ENCODE measurements around the gene TMEM33. TPM values are rescaled to one million over a fixed set of nuclear protein-coding genes. Genes with fewer than 3 reads are reported as not detected.

TMEM33 gene
- polyA plus RNA-seq, 3 donors = 21.7 to 61.6 (median 60.7) TPM

DNA sequence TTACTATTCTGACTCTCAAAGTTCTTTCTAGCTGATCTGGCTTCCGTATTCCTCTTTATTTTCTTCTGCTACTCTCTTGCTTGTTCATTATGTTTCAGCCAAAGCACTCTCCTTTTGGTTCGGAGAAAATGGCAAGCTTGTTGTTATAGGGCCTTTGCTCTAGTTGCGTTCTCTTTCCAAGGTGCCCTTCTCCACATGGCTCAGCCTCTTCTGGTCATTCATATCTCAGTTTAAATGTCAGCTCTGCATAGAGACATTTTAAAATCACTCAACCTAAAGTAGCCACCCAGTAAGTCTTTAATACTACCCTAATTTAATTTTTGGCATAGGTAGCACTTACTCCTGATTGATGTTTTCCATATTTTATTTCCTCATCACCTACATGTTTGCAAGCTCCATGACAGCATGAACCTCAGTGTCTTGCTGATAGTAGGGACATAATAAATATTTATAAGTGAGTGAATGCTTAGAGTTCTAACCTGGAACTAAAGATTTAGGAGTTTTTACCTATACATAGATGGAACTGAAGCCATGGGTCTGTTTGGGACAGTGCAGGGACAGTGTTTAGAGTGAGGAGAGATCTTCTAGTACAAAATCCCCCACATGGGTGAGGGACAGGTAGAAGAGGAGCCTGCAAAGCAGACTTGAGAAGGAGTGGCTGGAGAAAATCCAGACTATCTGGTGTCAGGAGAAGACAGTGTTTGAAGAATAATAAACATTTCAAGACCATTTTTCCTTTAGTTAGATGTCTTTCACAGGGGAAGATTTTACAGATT lies 73.0 kb downstream of the TMEM33 start:
- Histone ChIP-seq H3K27me3 (ENCODE audit: control insufficient read depth in 2 of 2, insufficient read depth in 2 of 2, low read length in 2 of 2) (no peaks in the 10 kb centered on the region), H3K9me3 (replicated peaks in 1 of 2; ENCODE audit: control insufficient read depth in 1 of 2, insufficient read depth in 1 of 2, low read length in 2 of 2) (no peaks in the 10 kb centered on the region), H3K79me2 (ENCODE audit: insufficient read depth, low read length) (peaks cover 17% of the 10 kb centered on the region), H3K36me3 (replicated peaks in 1 of 2; ENCODE audit: control insufficient read depth in 1 of 2, insufficient read depth in 2 of 2, low read length in 2 of 2) (peaks cover 36 to 72% of the 10 kb centered on the region in 2 donors), H3K4me2 (replicated peaks; ENCODE audit: extremely low read depth, low read length, poor library complexity, severe bottlenecking) (no peak overlapping the region), H3K4me3 (replicated peaks in 1 of 3; ENCODE audit: low read depth in 2 of 3, low read length in 3 of 3) (no peak overlapping the region), H3K27ac (ENCODE audit: low read depth in 1 of 2, low read length in 2 of 2) (no peak overlapping the region), H3K4me1 (ENCODE audit: control insufficient read depth in 1 of 2, insufficient read depth in 2 of 2, low read length in 2 of 2) (no peaks in the 10 kb centered on the region), H3K9ac (ENCODE audit: insufficient read depth, low read length, poor library complexity, severe bottlenecking) (no peak overlapping the region), H2AFZ (ENCODE audit: insufficient read depth, low read depth, low read length, poor library complexity, severe bottlenecking) (no peak overlapping the region), H4K20me1 (ENCODE audit: insufficient read depth, low read length) (peaks cover 14% of the 10 kb centered on the region)
- WGBS (ENCODE audit: insufficient coverage) = 100% methylated on average over 2 of the region's 3 CpGs
- intact Hi-C loops (cut with micrococcal nuclease) = no loop called here
- TF ChIP-seq, protein P1, sequence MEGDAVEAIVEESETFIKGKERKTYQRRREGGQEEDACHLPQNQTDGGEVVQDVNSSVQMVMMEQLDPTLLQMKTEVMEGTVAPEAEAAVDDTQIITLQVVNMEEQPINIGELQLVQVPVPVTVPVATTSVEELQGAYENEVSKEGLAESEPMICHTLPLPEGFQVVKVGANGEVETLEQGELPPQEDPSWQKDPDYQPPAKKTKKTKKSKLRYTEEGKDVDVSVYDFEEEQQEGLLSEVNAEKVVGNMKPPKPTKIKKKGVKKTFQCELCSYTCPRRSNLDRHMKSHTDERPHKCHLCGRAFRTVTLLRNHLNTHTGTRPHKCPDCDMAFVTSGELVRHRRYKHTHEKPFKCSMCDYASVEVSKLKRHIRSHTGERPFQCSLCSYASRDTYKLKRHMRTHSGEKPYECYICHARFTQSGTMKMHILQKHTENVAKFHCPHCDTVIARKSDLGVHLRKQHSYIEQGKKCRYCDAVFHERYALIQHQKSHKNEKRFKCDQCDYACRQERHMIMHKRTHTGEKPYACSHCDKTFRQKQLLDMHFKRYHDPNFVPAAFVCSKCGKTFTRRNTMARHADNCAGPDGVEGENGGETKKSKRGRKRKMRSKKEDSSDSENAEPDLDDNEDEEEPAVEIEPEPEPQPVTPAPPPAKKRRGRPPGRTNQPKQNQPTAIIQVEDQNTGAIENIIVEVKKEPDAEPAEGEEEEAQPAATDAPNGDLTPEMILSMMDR (IDR thresholded peaks at IDR 0.05) = no peak
- peak overlapping the region in 2 of 7 donors; percentile 13 to 23 for H3K27ac Mint-ChIP-seq
- peaks cover 57 to 72% of the 10 kb centered on the region in 2 donors for H3K36me3 Mint-ChIP-seq
- H3K4me3 Mint-ChIP-seq = no peak overlapping the region
- no peaks in the 10 kb centered on the region for H3K9me3 Mint-ChIP-seq
- DNase-seq = no peak
- peaks cover 4% of the 10 kb centered on the region for H3K4me1 Mint-ChIP-seq
- peaks cover 0 to 1% (median 0%) of the 10 kb centered on the region in 3 donors for H3K27me3 Mint-ChIP-seq (ENCODE audit: low read depth in 3 of 3)

Small RNA genes lying within 50 kb of the gene (small RNA-seq; reads per million reads assigned to genes)
- not detected for gene AC108210.2 (ENCODE audit: insufficient read length, low read depth)

Other genes starting within 250 kb of the TMEM33 start
- not detected for gene PHOX2B, start 186.7 kb upstream of the TMEM33 start, polyA plus RNA-seq
- gene DCAF4L1, start 46.3 kb downstream of the TMEM33 start, polyA plus RNA-seq = under 1 TPM in 1 of 3 donors, not detected in 2; 0.32 TPM
- gene SLC30A9, start 55.1 kb downstream of the TMEM33 start, polyA plus RNA-seq = 10 to 100 TPM; 11.6 to 47.2 (median 41.0) TPM
- gene BEND4, start 217.2 kb downstream of the TMEM33 start, polyA plus RNA-seq = under 1 TPM in 2 of 3 donors, not detected in 1; 0.07 to 0.12 TPM